Omental fat pad (tissue), 4 donors: ENCODE results near the gene CELF1. TPM values are rescaled to one million over a fixed set of nuclear protein-coding genes. Genes with fewer than 3 reads are reported as not detected.

Experiments used
- ATAC-seq: fragments of 150-250 bp; one replicate; pipeline ENCODE4 v1.9.1; 2016; ENCODE audit warnings: mild to moderate bottlenecking, moderate library complexity; ENCODE audit not compliant: low FRiP score
- DNase-seq: peaks from one replicate; pipeline ENCODE4 v3.0.0-alpha.2; 2019; ENCODE audit warnings: low spot score
- small RNA-seq: library from RNA; depleted of rRNA; stranded (forward); fragments of <200 nt; gene quantifications from one replicate; pipeline ENCODE3, GENCODE V24; 2016
- total RNA-seq, 4 donors: library from RNA; depleted of rRNA; stranded (reverse); fragments of >200 nt; gene quantifications; one replicate each; pipeline ENCODE4 v1.1.0, GENCODE V29; 2016
- TF ChIP-seq, protein P1 (sequence below), 3 donors: fragments of 450-650 bp; IDR thresholded peaks; one replicate each; pipeline ENCODE4 v1.5.1; 2016 to 2017; ENCODE audit warnings: antibody characterized with exemption in 3 of 3, mild to moderate bottlenecking in 3 of 3, moderate library complexity in 2 of 3

Gene CELF1
- total RNA-seq, 4 donors from 2014 or later, result 90.3 to 126 (median 110) TPM

DNA sequence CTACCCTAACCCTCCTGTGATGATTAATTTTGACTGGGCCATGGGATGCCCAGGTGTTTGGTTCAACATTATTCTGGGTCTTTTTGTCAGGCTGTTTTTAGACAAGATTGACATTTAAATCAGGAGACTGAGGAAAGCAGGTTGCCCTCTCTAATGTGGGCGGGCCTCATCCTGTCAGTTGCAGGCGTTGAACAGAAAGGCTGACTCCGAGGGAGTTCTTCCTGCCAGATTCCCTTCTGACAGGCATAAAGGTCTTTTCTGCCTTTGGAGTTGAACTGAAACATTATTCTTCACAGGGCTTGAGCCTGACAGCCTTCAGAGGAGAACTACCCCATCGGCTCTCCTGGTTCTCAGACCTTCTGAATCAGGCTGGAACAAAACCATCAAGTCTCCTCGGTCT lies 122.4 kb downstream of the CELF1 start:
- no peak for ATAC-seq
- no peak for DNase-seq
- TF ChIP-seq, protein P1, sequence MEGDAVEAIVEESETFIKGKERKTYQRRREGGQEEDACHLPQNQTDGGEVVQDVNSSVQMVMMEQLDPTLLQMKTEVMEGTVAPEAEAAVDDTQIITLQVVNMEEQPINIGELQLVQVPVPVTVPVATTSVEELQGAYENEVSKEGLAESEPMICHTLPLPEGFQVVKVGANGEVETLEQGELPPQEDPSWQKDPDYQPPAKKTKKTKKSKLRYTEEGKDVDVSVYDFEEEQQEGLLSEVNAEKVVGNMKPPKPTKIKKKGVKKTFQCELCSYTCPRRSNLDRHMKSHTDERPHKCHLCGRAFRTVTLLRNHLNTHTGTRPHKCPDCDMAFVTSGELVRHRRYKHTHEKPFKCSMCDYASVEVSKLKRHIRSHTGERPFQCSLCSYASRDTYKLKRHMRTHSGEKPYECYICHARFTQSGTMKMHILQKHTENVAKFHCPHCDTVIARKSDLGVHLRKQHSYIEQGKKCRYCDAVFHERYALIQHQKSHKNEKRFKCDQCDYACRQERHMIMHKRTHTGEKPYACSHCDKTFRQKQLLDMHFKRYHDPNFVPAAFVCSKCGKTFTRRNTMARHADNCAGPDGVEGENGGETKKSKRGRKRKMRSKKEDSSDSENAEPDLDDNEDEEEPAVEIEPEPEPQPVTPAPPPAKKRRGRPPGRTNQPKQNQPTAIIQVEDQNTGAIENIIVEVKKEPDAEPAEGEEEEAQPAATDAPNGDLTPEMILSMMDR (IDR thresholded peaks at IDR 0.05), result no peak

DNA sequence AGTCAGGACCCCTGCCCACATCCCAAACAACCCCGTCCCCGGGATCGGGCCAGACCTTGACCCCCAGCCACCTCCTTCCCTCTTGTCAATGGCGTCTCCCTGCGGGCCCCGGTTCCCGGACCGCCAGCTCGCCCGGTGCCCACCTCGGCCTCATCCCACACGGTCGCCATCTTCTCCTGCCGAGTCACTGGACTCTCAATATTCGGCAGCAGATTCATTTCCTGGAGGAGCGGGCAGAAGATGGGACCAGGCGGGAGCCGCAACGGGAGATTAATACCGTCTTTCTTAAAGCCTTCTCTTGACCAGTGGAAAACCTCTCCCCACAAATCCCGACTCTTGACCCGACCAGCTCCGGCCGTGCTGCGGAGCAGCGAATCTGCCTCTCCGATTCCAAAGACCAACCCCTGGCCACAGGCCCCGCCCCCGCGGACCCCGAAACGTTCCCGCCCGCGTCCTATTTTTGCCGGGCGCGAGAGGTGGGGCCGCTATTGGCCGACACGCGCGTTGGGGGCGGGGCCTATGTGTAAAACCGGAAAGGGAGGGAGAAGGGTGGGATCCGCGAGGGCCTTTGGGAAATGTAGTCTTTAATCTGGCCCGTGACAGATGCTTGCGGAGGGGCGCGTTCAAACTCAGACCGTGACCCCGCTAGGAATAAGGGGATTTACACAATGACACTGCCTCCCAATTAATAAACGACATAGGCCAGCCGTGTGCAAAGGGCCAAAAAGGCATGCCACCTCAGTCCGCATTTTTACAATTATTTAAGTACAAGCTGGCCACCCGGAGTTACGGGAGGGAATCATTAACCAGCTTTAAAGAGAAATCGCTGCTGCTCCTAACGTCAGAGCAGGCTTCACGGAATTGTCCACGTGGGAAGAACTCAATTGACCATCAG lies 126.6 kb downstream of the CELF1 start, which contains the start of gene PSMC3:
Gene PSMC3 (minus strand): TSS at position 378 of the 895 bp plus-strand sequence. CDS start 160 bp downstream, at position 218.
- ATAC-seq (peak; percentile 99), DNase-seq (peak; percentile 98)
- TF ChIP-seq, protein P1 (IDR thresholded peaks at IDR 0.05), result no peak

DNA sequence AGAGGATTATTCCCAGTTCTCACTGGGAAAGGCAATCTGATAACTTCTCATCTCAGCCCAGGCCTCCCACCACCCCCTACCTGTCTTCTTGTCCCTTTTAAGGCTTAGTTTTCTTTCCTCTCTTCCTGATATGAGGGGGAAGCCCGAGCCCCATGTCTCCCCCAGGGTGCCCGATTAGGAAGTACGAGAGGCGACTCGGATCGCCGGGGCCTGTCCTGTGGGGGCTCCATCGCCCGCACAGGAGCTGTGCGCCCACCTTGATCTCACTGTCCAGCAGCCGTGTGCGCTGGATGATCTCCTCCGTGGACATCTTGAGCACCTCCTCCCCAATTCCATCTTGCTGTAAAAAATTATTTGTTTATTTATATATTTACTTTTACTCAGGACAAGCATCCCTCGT lies 127.3 kb downstream of the CELF1 start:
- DNase-seq, result no peak
- ATAC-seq, result no peak
- TF ChIP-seq, protein P1 (IDR thresholded peaks at IDR 0.05), result no peak

DNA sequence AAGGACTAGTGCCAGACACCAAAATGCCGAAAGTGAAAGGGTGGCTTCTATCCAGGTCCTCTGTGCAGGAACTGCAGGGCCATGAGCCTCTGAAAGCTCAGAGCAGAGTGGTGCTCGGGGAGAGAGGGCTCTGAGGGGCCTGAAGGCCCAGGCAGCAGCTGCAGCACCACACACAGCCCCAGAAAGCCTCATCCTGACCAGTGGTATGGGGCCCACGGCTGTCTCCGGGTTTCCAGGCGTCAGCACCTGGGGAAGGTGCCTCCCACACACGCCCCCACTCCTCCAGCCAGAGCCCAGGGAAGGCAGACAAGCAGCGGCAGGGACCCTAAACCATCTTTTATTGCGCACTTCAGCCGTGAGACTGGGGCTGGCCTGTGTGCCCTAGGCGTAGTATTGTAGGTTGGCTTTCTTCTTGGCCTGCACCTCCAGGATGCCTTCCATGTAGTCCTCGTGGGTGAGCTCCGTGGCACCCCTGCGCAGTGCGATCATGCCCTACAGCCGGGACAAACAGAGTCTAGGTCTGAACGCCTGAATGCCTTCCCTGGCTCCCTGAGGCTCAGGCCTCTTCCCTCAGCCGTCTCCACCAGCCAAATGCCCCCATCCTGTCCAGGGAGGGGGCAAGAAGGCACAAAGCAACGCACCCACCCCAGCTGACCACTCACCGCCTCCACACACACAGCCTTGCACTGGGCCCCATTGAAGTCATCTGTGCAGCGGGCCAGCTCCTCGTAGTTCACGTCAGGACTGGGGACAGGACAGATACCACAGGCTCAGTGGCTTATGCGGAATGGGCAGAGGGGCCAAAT lies 134.3 kb downstream of the CELF1 start:
- no peak for ATAC-seq

DNA sequence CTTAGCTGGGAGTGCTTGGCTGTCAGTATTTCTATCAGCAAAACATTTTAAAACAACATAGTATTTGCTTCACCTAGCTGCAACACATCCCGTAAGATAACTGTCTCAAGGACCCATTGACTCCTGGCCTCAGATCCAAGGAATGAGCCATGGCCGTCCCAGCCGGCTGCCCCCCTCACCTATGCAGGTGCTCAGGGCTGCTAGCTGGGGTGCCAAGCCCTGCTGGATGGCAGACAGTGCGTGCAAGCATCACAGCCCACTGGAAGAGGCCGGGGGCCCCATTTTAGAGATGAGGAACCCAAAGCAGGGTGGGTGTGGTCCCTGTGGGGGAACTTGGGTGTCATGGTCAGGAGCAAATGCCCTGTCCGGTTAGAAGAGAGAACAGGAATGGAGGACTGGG lies 135.2 kb downstream of the CELF1 start:
- DNase-seq (no peak), ATAC-seq (no peak)
- TF ChIP-seq, protein P1 (IDR thresholded peaks at IDR 0.05), result no peak

More for the DNA sequence above, 134.3 kb downstream of the CELF1 start:
- TF ChIP-seq, protein P1 (IDR thresholded peaks at IDR 0.05), result no peak
- no peak for DNase-seq

DNA sequence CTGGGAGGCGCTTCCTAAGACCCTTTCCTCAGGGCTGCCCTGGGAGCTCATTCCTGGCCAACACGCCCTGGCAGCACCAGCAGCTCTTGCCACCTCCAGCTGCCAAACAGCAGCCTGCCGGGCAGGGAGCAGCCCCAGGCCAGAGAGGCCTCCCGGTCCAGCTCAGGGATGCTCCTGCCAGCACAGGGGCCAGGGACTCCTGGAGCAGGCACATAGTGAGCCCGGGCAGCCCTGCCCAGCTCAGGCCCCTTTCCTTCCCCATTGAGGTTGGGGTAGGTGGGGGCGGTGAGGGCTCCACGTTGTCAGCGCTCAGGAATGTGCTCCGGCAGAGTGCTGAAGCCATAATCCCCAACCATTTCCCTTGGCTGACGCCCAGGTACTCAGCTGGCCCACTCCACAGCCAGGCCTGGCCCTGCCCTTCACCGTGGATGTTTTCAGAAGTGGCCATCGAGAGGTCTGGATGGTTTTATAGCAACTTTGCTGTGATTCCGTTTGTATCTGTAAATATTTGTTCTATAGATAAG lies 136.9 kb downstream of the CELF1 start:
- no peak for DNase-seq
- ATAC-seq, result peak; percentile 90
- TF ChIP-seq, protein P1 (IDR thresholded peaks at IDR 0.05), result no peak

Small RNA genes lying within 50 kb of the gene (small RNA-seq; reads per million reads assigned to genes)
- gene RN7SL652P, result not detected
- not detected for gene RNU5E-10P

Other genes starting within 250 kb of the CELF1 start
- under 1 TPM; 0.19 to 0.79 (median 0.21) TPM for gene MYBPC3, start 200.4 kb downstream of the CELF1 start, total RNA-seq
- 10 to 100 TPM; 25.0 to 69.4 (median 48.4) TPM for gene SPI1, start 174.6 kb downstream of the CELF1 start, total RNA-seq
- 10 to 100 TPM; 41.5 to 57.1 (median 50.6) TPM for gene SLC39A13, start 144.5 kb downstream of the CELF1 start, total RNA-seq
- gene PSMC3, start 126.7 kb downstream of the CELF1 start, total RNA-seq, result 100 to 1,000 TPM in 3 of 4 donors, 10 to 100 TPM in 1; 90.1 to 142 (median 123) TPM
- gene RAPSN, start 104.0 kb downstream of the CELF1 start, total RNA-seq, result under 1 TPM in 2 of 4 donors, not detected in 2; 0.24 to 0.37 TPM
- 100 to 1,000 TPM in 3 of 4 donors, 10 to 100 TPM in 1; 99.2 to 173 (median 112) TPM for gene PTPMT1, start 12.5 kb upstream of the CELF1 start, total RNA-seq
- 10 to 100 TPM; 12.4 to 18.7 (median 16.7) TPM for gene KBTBD4, start 25.8 kb upstream of the CELF1 start, total RNA-seq
- gene NDUFS3, start 25.9 kb upstream of the CELF1 start, total RNA-seq, result 10 to 100 TPM; 46.4 to 51.9 (median 48.6) TPM
- under 1 TPM in 1 of 4 donors, not detected in 3; 0.48 TPM for gene FAM180B, start 33.5 kb upstream of the CELF1 start, total RNA-seq
- 1 to 10 TPM in 3 of 4 donors, under 1 TPM in 1; 0.88 to 3.6 (median 2.1) TPM for gene C1QTNF4, start 41.3 kb upstream of the CELF1 start, total RNA-seq
- 10 to 100 TPM; 38.6 to 68.9 (median 55.6) TPM for gene MTCH2, start 89.4 kb upstream of the CELF1 start, total RNA-seq
- 1 to 10 TPM in 2 of 4 donors, not detected in 2; 1.7 to 1.9 TPM for gene AGBL2, start 162.2 kb upstream of the CELF1 start, total RNA-seq
- gene FNBP4, start 214.2 kb upstream of the CELF1 start, total RNA-seq, result 100 to 1,000 TPM in 2 of 4 donors, 10 to 100 TPM in 2; 86.4 to 195 (median 137) TPM